GM21367 (cell line): Measurements from ENCODE around the gene CRYBA2.

Experiments used
- ATAC-seq: cut with Tn5 transposase; IDR thresholded peaks from one replicate; pipeline ENCODE4 v1.9.1; 2021; ENCODE audit not compliant: unreplicated experiment

Gene CRYBA2

GRCh38 chr2:218993345-218994315 lies at the start of gene CRYBA2:
Gene CRYBA2 (minus strand): TSS chr2:218993422. CDS start chr2:218993176, 246 bp downstream.
- ATAC-seq, result no peak

GRCh38 chr2:219042750-219043149 lies 49.5 kb upstream of the CRYBA2 start:
- ATAC-seq, result no peak

- no peak for ATAC-seq
Measured at GRCh38 chr2:219042157-219042556, 48.9 kb upstream of the CRYBA2 start.

GRCh38 chr2:219041252-219041651 lies 48.0 kb upstream of the CRYBA2 start, which contains the start of gene CFAP65:
Gene CFAP65 (minus strand): TSS chr2:219041516. CDS start chr2:219039048, 2,468 bp downstream.
- no peak for ATAC-seq

GRCh38 chr2:219038600-219038999 lies 45.4 kb upstream of the CRYBA2 start:
- ATAC-seq, result no peak

GRCh38 chr2:219037783-219038499 lies 44.7 kb upstream of the CRYBA2 start:
- no peak for ATAC-seq

- ATAC-seq, result no peak
Measured at GRCh38 chr2:219035942-219036341, 42.7 kb upstream of the CRYBA2 start.

- ATAC-seq, result no peak
Measured at GRCh38 chr2:219034823-219035222, 41.6 kb upstream of the CRYBA2 start.

GRCh38 chr2:219032051-219032745 lies 39.0 kb upstream of the CRYBA2 start:
- ATAC-seq, result no peak

GRCh38 chr2:219031005-219031738 lies 38.0 kb upstream of the CRYBA2 start:
- ATAC-seq, result no peak

GRCh38 chr2:219030177-219030940 lies 37.1 kb upstream of the CRYBA2 start:
- ATAC-seq, result no peak

- no peak for ATAC-seq
Measured at GRCh38 chr2:219029829-219030165, 36.6 kb upstream of the CRYBA2 start.

GRCh38 chr2:219028996-219029828 lies 36.0 kb upstream of the CRYBA2 start:
- ATAC-seq, result no peak

- no peak for ATAC-seq
Measured at GRCh38 chr2:219028141-219028540, 34.9 kb upstream of the CRYBA2 start.

GRCh38 chr2:219027511-219028055 lies 34.4 kb upstream of the CRYBA2 start:
- no peak for ATAC-seq

GRCh38 chr2:219026946-219027345 lies 33.7 kb upstream of the CRYBA2 start:
- no peak for ATAC-seq

GRCh38 chr2:219025637-219026585 lies 32.7 kb upstream of the CRYBA2 start:
- ATAC-seq, result no peak

GRCh38 chr2:219024059-219024458 lies 30.8 kb upstream of the CRYBA2 start:
- no peak for ATAC-seq
